H1 (cell line): ENCODE results near the gene INSYN2A. TPM values are rescaled to one million over a fixed set of nuclear protein-coding genes. Genes with fewer than 3 reads are reported as not detected.

Source experiments
- CTCF ChIA-PET: fragments of 300-600 bp; sonication (Branson Sonifier 250); formaldehyde crosslinking; loops from one replicate; lab custom pipeline; 2021; ENCODE audit not compliant: partially characterized antibody; lab: Charles Lee
- POLR2A ChIA-PET: fragments of 300-600 bp; sonication (Branson Sonifier 250); formaldehyde crosslinking; loops from one replicate; lab custom pipeline; 2021; ENCODE audit warnings: inconsistent platforms; ENCODE audit not compliant: partially characterized antibody; lab: Charles Lee
- DNase-seq, 2 experiments: peaks; one replicate each; pipeline versions ENCODE4 v3.0.0 to v3.0.0-alpha.2; 2010 to 2022; ENCODE audit warnings: low spot score in 2 of 2, low read depth in 1 of 2, mixed read lengths in 1 of 2
- FAIRE-seq: peaks from 2 replicates; lab custom pipeline; 2011; peaks lifted over from hg19 to GRCh38; lab: Jason Lieb, UNC
- H2AFZ ChIP-seq: 2 replicates; pipeline ENCODE4 v1.8.1; 2012; ENCODE audit warnings: low read length, inconsistent platforms
- H2AK5ac ChIP-seq: 2 replicates; pipeline ENCODE4 v1.6.1; 2013; ENCODE audit warnings: low read depth, low read length
- H2BK120ac ChIP-seq: replicated peaks from 2 replicates; pipeline ENCODE3; 2013; ENCODE audit warnings: low read depth, low read length, inconsistent platforms
- H2BK12ac ChIP-seq: 2 replicates; pipeline ENCODE4 v1.6.1; 2013; ENCODE audit warnings: low read depth, low read length
- H2BK15ac ChIP-seq: 2 replicates; pipeline ENCODE4 v1.6.1; 2013; ENCODE audit warnings: low read length
- H2BK20ac ChIP-seq: 2 replicates; pipeline ENCODE4 v1.6.1; 2013; ENCODE audit warnings: low read length
- H2BK5ac ChIP-seq: 2 replicates; pipeline ENCODE4 v1.6.1; 2013; ENCODE audit warnings: low read depth, low read length
- H3K14ac ChIP-seq: 2 replicates; pipeline ENCODE4 v1.6.1; 2013; ENCODE audit warnings: inconsistent platforms; ENCODE audit not compliant: insufficient read length
- H3K18ac ChIP-seq: 2 replicates; pipeline ENCODE4 v1.6.1; 2013; ENCODE audit warnings: low read length; ENCODE audit errors: extremely low read depth
- H3K23ac ChIP-seq: 2 replicates; pipeline ENCODE4 v1.6.1; 2013; ENCODE audit warnings: inconsistent platforms; ENCODE audit not compliant: insufficient read length
- H3K23me2 ChIP-seq: 2 replicates; pipeline ENCODE4 v1.6.1; 2013; ENCODE audit warnings: low read depth, low read length
- H3K27ac ChIP-seq: 2 replicates; pipeline ENCODE4 v1.6.1; 2011; ENCODE audit warnings: low read depth, low read length, inconsistent platforms
- H3K27me3 ChIP-seq, 4 experiments: replicated peaks in 1 of 4; 1 replicate in 1 of 4; 2 replicates in 3 of 4; pipeline versions ENCODE4 v1.6.1 to v1.8.1; 2011 to 2013; ENCODE audit warnings: low read length in 3 of 4, mild to moderate bottlenecking in 3 of 4, inconsistent platforms in 2 of 4, mixed read lengths in 2 of 4, moderate library complexity in 1 of 4; ENCODE audit not compliant: control insufficient read depth in 3 of 4, insufficient read depth in 3 of 4; ENCODE audit errors: extremely low read depth in 1 of 4
- H3K36me3 ChIP-seq, 4 experiments: 2 replicates each; pipeline versions ENCODE4 v1.6.1 to v1.8.1; 2011 to 2013; ENCODE audit warnings: mild to moderate bottlenecking in 4 of 4, low read length in 3 of 4, moderate library complexity in 2 of 4, control low read depth in 1 of 4, inconsistent platforms in 1 of 4; ENCODE audit not compliant: insufficient read depth in 4 of 4, control insufficient read depth in 2 of 4
- H3K4ac ChIP-seq: replicated peaks from 2 replicates; pipeline ENCODE3; 2013; ENCODE audit warnings: low read length, low read depth, mixed read lengths, inconsistent platforms; ENCODE audit not compliant: insufficient read length
- H3K4me1 ChIP-seq, 4 experiments: replicated peaks in 1 of 4; 1 replicate in 1 of 4; 2 replicates in 3 of 4; pipeline versions ENCODE4 v1.6.1 to v1.8.1; 2011 to 2013; ENCODE audit warnings: low read length in 3 of 4, inconsistent platforms in 2 of 4, mixed read lengths in 1 of 4; ENCODE audit not compliant: insufficient read depth in 4 of 4, control insufficient read depth in 3 of 4
- H3K4me2 ChIP-seq, 2 experiments: 2 replicates each; pipeline versions ENCODE4 v1.6.1 to v1.8.1; 2011 to 2013; ENCODE audit warnings: low read depth in 2 of 2, low read length in 2 of 2, control low read depth in 1 of 2, inconsistent platforms in 1 of 2, mild to moderate bottlenecking in 1 of 2; ENCODE audit not compliant: insufficient read depth in 1 of 2
- H3K4me3 ChIP-seq, 4 experiments: fragments of 200-600, 300-600 bp in 1 of 4; sonication (generic), shearing (Covaris generic), sonication (Bioruptor Twin) in 1 of 4; 2 replicates each; pipeline versions ENCODE4 v1.5.1 to v1.8.1; 2011 to 2016; ENCODE audit warnings: low read length in 4 of 4, low read depth in 3 of 4, control low read depth in 2 of 4, inconsistent platforms in 2 of 4, mild to moderate bottlenecking in 2 of 4, mixed read lengths in 1 of 4, moderate library complexity in 1 of 4; ENCODE audit not compliant: insufficient read depth in 2 of 4; ENCODE audit errors: extremely low read depth in 1 of 4
- H3K56ac ChIP-seq: replicated peaks from 2 replicates; pipeline ENCODE3; 2013; ENCODE audit warnings: low read depth, mild to moderate bottlenecking, mixed read lengths, low read length, inconsistent platforms; ENCODE audit not compliant: insufficient read length
- H3K79me1 ChIP-seq: 2 replicates; pipeline ENCODE4 v1.6.1; 2013; ENCODE audit warnings: low read depth, low read length, control low read depth
- H3K79me2 ChIP-seq, 2 experiments: 2 replicates each; pipeline versions ENCODE4 v1.6.1 to v1.8.1; 2012 to 2013; ENCODE audit warnings: low read length in 2 of 2, mild to moderate bottlenecking in 2 of 2, inconsistent platforms in 1 of 2; ENCODE audit not compliant: insufficient read depth in 2 of 2, control insufficient read depth in 1 of 2
- H3K9ac ChIP-seq, 4 experiments: replicated peaks in 1 of 4; 1 replicate in 1 of 4; 2 replicates in 3 of 4; pipeline versions ENCODE4 v1.6.1 to v1.8.1; 2011 to 2013; ENCODE audit warnings: low read depth in 3 of 4, low read length in 3 of 4, control low read depth in 2 of 4, mild to moderate bottlenecking in 2 of 4, moderate library complexity in 2 of 4, inconsistent platforms in 1 of 4; ENCODE audit errors: extremely low read depth in 1 of 4
- H3K9me3 ChIP-seq, 2 experiments: 2 replicates each; pipeline versions ENCODE4 v1.6.1 to v1.8.1; 2012 to 2013; ENCODE audit warnings: mild to moderate bottlenecking in 2 of 2, moderate library complexity in 2 of 2, control low read depth in 1 of 2, inconsistent platforms in 1 of 2, low read depth in 1 of 2, low read length in 1 of 2, mixed read lengths in 1 of 2; ENCODE audit not compliant: insufficient read depth in 2 of 2
- H4K20me1 ChIP-seq, 2 experiments: replicated peaks in 1 of 2; 2 replicates each; pipeline versions ENCODE3 to v1.8.1; 2011 to 2013; ENCODE audit warnings: inconsistent platforms in 2 of 2, low read length in 2 of 2, mild to moderate bottlenecking in 1 of 2; ENCODE audit not compliant: insufficient read depth in 2 of 2, control insufficient read depth in 1 of 2
- H4K5ac ChIP-seq: 2 replicates; pipeline ENCODE4 v1.6.1; 2013; ENCODE audit warnings: low read length, low read depth, mixed read lengths, inconsistent platforms; ENCODE audit not compliant: insufficient read length
- H4K8ac ChIP-seq: 2 replicates; pipeline ENCODE4 v1.8.0; 2013; ENCODE audit warnings: mild to moderate bottlenecking, moderate library complexity, low read length, inconsistent platforms; ENCODE audit not compliant: insufficient read depth; ENCODE audit errors: extremely low read depth
- H4K91ac ChIP-seq: replicated peaks from 2 replicates; pipeline ENCODE3; 2013; ENCODE audit warnings: low read length, mixed read lengths, inconsistent platforms; ENCODE audit not compliant: insufficient read length
- JUN ChIP-seq: IDR thresholded peaks from 2 replicates; pipeline ENCODE4 v1.6.1; 2011; ENCODE audit warnings: low read depth, mild to moderate bottlenecking, improper control_type of control experiment, low read length
- KDM5A ChIP-seq: fragments of 200-600 bp; IDR thresholded peaks from 2 replicates; pipeline ENCODE4 v1.7.1; 2012; ENCODE audit warnings: mild to moderate bottlenecking, low read length, inconsistent platforms, mixed read lengths
- RAD21 ChIP-seq, 2 experiments: IDR thresholded peaks in 1 of 2; conservative IDR thresholded peaks in 1 of 2; 2 replicates each; pipeline ENCODE4 v1.6.1; 2011; ENCODE audit warnings: low read depth in 2 of 2, low read length in 2 of 2, improper control_type of control experiment in 1 of 2, inconsistent platforms in 1 of 2, mild to moderate bottlenecking in 1 of 2, moderate library complexity in 1 of 2
- WGBS, 2 experiments: shearing (Covaris generic) in 1 of 2; methylation state at CpG; one replicate each; pipeline versions ENCODE4 v1.1.6 to v1.1.7; 2013 to 2015; ENCODE audit warnings: low lambda C conversion rate in 2 of 2, mixed read lengths in 2 of 2, inconsistent platforms in 1 of 2, low coverage in 1 of 2, missing lambda C conversion rate in 1 of 2; ENCODE audit not compliant: insufficient replicate concordance in 2 of 2, insufficient coverage in 1 of 2, insufficient read length in 1 of 2; ENCODE audit errors: extremely low coverage in 1 of 2, missing lambda C conversion rate in 1 of 2; 5-methylcytosine and 5-hydroxymethylcytosine counted together
- polyA plus RNA-seq, 7 experiments: library from polyadenylated mRNA; depleted of rRNA in 3 of 7; stranded (reverse) in 5 of 7; unstranded in 2 of 7; fragments of >200 nt in 5 of 7; fragments of 200-250 nt in 2 of 7; gene quantifications; 1 replicate in 5 of 7; 2 replicates in 1 of 7; 4 replicates in 1 of 7; pipeline versions ENCODE4 v1.2.1 to v1.2.3, GENCODE V29; 2011 to 2013; ENCODE audit warnings: missing spikeins in 2 of 7, mixed read lengths in 2 of 7
- total RNA-seq: library from RNA; stranded (reverse); fragmentation: NEBNext Ultra II Directional; extraction: Animal tissue kit (Norgen Biotek cat#: 25700); gene quantifications from 2 replicates; pipeline ENCODE4 v1.2.1, GENCODE V29; 2021

Gene INSYN2A
- total and polyA plus RNA-seq, 2 of the 8 experiments (the other 6 are each of a cell fraction or from before 2014, with no cell fraction given), result 0.11 to 0.19 TPM

- ChIA-PET POLR2A (no interaction called here), CTCF (interaction anchor here (1.0 kb wide), 1 partner anchor 520 kb away, joined by 3 read pairs; no protein-coding TSS in a partner anchor)
- no peak for DNase-seq
- H3K9me3 ChIP-seq, result no peaks in the 10 kb centered on the region
- H3K4me1 ChIP-seq, result no peaks in the 10 kb centered on the region
- no peak overlapping the region for H3K27ac ChIP-seq
- H3K4ac ChIP-seq, result no peak overlapping the region
- H3K27me3 ChIP-seq, result no peaks in the 10 kb centered on the region
- H4K5ac ChIP-seq, result no peak overlapping the region
- H3K9ac ChIP-seq, result no peak overlapping the region
- H3K4me2 ChIP-seq, result no peak overlapping the region
- H3K36me3 ChIP-seq, result no peaks in the 10 kb centered on the region
- no peak overlapping the region for H3K56ac ChIP-seq
- WGBS, 2 experiments, result 95% methylated on average over 8 of the region's 8 CpGs; no CpG with 5 or more reads in 1 of the 2 experiments
- no peak overlapping the region for H2BK20ac ChIP-seq
- no peaks in the 10 kb centered on the region for H3K79me2 ChIP-seq
- H3K79me1 ChIP-seq, result no peaks in the 10 kb centered on the region; the same call in 1 of the 2 replicates
- H2BK12ac ChIP-seq, result no peak overlapping the region
- H4K91ac ChIP-seq, result no peak overlapping the region
- H2BK120ac ChIP-seq, result no peak overlapping the region
- peaks cover 0 to 3% of the 10 kb centered on the region in 2 experiments for H4K20me1 ChIP-seq
- no peak overlapping the region for H2AFZ ChIP-seq
- no peak overlapping the region for H3K14ac ChIP-seq
- H2BK5ac ChIP-seq, result no peak overlapping the region
- no peak overlapping the region for H2AK5ac ChIP-seq
- no peak overlapping the region for H3K18ac ChIP-seq
- H3K23me2 ChIP-seq, result no peaks in the 10 kb centered on the region
- TF ChIP-seq JUN, result no peak
- no peak for TF ChIP-seq RAD21 (IDR thresholded peaks at IDR 0.05 in 1 of 2, conservative IDR thresholded peaks at IDR 0.05 in 1 of 2; ENCODE audit: low read depth in 2 of 2, low read length in 2 of 2)
- no peak for TF ChIP-seq KDM5A
- no peak overlapping the region for H3K4me3 ChIP-seq
- no peak overlapping the region for H3K23ac ChIP-seq
- H2BK15ac ChIP-seq, result no peak overlapping the region
- FAIRE-seq, result no peak
- no peak overlapping the region for H4K8ac ChIP-seq
These were observed 21.5 kb downstream of the INSYN2A start for GRCh38 chr10:127174866-127175265.
